Putamen (tissue), 1 donor: Measurements from ENCODE around the gene KIAA1549.
"Not testable (repeated sequence)": the region's sequence is repeated elsewhere in the genome, so short reads cannot be mapped to it uniquely, and the experiment has no call there.

ENCODE experiments used
- DNase-seq: peaks from one replicate; pipeline ENCODE4 v3.0.0-alpha.2; 2016; ENCODE audit warnings: low spot score

Gene KIAA1549

DNA sequence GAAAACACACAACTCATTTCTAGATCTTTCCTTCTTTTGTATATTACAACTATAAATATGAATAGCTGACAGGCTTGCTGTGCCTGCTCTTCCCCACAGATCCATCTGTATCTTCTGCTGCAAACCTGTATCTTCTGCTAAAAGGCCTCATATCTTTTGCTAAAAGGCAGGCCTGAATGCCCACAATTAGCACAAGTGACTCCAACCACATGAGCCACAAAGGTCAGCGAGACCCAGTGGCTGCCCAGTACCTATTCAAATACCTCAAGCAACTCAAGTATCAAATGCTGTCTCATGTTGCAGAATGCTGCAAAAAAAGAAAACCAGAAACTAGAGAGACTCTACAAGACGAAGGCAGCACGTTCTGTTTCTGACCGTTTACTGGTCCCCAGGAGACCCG, 128.7 kb downstream of the KIAA1549 start:
- no peak for DNase-seq

DNA sequence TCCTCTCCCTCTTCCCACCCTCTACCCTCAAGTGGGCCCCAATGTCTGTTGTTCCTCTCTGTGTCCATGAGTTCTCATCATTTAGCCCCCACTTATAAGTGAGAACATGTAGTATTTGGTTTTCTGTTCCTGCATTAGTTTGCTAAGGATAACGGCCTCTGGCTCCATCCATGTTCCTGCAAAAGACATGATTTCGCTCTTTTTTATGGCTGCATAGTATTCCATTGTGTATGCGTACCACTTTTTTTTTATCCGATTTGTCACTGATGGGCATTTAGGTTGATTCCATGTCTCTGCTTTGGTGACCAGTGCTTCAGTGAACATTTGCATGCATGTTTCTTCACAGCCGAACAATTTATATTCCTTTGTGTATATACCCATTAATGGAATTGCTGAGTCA, 131.5 kb downstream of the KIAA1549 start:
- no peak for DNase-seq

DNA sequence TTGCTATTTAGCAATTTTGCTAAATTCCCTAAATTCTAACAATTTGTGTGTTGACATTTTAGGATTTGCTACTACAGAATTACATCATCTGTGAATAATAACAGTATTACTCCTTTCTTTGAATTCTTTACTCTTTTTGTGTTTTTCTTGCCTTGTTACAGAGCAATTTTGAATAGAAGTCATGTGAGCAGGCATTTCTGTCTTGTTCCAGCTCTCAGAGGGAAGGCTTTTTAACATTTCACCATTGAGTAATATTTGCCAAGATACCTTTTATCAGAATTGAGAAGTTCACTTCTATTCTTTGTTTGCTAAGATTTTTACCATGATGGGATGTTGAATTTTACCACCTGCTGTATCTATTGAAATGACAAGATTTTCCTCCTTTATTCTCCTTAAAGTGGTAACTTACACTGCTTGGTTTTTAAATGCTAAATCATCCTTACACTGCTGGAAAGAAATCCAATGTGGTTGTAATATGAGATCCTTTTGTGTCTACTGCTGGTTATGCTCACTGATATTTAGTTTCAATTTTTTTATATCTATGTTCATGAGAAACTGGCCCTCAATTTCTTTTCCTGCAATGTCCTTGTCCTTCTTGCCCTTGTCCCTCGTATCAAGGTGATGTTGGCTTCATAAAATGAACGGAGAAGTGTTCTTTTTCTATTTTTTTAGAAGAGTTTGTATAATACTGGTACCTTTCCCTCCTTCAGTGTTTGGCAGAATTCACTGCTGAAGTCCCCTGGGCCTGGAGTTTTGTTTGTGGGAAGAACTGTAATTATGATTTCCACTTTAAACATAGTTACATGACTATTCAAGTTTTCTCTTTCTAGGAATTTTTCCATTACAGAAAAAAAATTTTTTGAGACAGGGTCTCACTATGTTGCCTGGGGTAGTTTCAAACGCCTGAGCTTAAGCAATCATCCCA, 132.9 kb downstream of the KIAA1549 start:
- no peak for DNase-seq

DNA sequence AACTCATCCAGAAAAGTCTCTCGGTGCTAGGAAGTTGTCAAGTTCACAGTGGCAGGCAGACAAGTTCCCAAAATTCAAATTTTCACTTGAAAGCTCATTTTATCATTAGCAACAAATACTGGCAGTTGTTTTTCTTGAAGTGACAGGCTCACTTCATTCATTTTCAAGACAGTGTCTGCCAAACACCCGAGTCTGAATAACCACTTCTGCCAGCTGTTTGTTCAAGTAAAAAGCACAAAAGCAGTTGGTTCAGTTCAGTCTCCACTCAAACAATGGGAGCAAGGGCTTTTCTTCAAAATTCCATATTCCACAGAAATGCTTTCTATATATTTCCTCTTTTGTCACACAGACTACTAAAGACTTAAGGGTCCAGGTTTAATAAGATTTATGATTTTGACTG, 135.5 kb downstream of the KIAA1549 start:
- DNase-seq, result no peak

DNA sequence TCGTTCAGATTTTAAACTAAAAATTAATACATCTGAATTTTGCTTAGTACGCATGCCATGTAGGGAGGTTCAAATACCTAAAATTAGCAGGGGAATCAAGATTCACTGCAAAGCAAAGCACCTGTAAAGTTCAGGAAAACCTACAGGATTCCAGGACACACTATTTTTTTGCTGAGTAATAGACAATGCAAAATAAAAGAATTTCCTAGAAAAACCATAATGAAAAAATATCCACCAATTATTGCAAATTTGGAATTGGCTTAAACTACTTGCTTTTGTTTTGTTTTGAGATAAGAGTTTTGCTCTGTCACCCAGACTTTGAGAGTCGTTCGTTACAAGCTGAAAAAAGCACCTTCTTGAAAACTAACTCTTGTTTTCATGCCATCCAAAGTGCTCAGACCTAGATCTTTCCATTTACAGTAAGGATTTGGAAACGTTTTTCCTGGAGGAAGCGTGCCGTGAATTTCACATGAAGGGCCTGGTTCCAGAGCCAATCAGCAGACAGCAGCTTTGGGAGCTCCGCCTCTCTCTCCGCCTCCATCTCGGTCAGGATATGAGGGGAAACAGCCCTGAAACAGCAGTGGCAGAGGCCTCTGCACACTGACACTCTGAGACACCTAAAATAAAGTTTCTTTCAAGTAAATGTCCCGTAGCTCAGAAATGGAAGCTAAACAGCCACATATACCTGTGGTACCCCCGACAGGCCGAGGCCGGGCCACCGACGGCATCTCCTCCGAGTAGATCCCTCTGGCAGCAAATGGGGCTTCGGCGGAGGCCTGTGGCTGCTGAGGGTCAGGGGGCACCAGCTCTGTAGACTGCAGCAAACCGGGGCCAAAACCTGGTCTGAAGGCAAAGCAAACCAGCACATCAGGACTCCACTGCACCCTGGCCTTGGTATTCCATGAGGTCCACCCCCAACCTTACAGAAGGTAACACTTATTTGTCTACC, 137.3 kb downstream of the KIAA1549 start:
- no peak for DNase-seq

DNA sequence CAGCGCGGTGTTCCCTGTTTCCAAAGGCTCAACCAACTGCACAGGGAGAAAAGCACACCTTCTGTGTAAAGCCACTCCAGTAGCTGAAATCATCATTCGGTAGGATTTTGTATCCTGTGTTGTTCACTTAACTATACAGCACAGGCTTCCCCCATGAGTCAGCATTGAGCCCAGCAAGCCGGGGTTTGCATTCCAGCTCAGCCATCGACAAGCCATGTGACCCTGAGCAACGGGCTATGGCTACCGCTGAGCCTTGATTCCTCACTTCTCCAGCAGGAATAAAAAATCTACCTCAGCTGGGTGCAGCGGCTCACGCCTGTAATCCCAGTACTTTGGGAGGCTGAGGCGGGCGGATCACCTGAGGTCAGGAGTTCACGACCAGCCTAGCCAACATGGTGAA, 139.1 kb downstream of the KIAA1549 start:
- no peak for DNase-seq

DNA sequence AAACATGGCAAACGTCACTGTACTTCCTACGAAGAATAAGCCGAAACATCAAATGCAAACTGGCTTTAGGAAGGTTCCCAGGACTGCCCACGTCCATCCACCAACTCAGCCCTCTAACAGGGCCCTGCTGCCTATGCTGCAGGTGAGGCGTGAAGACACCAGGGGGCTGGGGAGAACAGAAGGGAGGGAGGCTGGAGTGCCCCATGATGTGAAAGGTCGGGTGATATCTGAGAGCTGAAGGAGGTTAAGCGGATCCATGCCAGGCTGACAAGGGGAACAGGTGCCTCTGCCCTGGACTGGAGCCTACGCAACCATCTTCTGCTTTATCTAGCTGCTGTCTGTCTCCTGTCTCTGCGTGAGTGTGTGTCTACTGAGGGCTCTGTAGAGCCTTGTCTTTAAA, 143.0 kb downstream of the KIAA1549 start:
- no peak for DNase-seq

DNA sequence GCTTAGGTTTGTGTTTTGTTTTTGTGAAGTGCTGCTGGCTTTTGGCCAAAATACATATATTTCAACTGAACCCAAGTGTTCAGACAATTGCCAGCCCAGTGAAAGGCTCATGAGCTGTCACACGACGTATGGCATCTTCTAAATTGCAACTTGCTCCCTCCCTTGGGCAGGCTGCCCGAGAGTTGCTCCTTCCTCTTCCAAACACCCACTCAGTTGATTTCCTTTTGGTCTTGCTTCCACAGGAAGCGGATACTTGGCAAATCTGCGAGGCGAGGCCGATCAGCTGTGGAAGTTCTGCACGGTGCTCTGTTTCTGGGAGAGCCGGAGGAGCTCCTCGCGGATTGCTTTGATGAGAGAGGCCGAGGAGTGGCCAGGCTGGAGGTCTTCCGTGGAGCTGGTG, 143.6 kb downstream of the KIAA1549 start:
- DNase-seq, result no peak

DNA sequence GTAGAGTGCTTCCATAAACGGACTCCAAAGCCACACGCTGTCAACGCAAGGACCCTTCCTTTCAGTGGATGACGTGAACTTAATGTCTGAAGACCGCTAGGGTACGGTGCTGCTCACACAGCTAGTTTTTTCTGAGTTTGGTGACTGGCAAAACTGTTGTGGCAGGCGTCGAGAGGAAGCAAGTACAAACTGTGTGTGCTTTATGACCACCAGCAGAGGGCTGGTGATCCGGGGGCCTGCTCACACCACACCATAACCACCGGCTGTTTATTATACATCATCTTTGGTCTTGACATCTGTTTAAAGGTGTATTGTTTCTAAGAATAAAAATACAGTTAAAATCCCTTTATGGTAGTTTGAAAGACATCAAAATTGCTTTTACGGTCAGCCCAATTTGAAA, 146.1 kb downstream of the KIAA1549 start:
- no peak for DNase-seq

DNA sequence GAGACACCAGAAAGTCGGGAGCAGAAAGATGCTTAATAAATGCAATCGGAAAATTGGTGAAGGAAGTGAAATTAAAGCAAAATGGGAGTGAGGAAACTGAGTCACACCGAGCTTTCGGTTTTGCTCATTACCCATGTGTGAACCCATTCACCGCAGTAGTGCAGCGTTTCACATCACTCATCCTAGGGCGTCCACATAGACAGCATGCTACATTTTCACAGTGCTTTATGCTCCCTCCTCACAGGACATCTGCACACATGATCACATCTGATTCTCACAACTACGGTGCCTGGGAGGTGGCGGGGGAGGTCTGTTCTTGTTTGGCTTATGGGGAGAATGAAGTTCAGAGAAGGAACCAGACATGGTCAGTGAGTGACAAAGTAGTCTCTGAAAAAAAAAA, 146.6 kb downstream of the KIAA1549 start:
- DNase-seq, result no peak

DNA sequence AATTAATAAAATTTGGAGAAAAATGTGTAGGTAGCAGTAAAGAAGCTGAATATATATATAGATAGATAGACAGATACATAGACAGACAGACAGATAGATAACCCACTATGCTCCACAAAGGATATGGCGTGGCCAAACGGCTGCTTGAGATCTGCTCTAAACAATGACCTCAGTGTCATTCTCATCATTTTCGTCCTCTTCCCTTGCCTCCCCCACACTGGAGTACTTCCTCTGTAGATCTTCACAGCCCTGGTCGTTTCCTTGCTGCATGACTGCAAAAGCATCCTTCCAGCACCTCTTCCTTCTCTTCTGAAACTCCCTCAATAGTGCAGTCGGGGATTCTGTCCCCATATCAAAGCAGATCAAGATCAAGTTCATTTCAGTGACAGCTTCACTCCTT, 147.6 kb downstream of the KIAA1549 start:
- DNase-seq, result no peak

DNA sequence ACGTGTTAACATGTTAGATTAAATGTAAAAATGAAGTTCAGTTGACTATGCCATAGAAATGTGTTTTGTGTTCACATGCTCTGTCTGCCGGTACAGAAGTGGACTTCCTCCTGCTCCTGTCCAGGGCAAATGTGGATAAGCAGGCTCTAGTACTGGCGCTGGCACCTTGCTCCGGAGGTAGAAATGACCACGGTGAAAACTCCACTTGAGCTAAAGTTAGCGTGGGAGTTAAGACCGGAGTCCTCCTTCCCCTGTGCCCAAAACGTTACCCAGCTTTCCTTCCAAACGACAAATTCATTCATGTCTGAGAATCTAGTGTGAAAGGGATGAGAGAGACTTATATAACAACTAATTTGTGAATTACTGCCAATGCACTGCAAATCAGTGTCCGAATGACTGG, 148.2 kb downstream of the KIAA1549 start:
- no peak for DNase-seq

DNA sequence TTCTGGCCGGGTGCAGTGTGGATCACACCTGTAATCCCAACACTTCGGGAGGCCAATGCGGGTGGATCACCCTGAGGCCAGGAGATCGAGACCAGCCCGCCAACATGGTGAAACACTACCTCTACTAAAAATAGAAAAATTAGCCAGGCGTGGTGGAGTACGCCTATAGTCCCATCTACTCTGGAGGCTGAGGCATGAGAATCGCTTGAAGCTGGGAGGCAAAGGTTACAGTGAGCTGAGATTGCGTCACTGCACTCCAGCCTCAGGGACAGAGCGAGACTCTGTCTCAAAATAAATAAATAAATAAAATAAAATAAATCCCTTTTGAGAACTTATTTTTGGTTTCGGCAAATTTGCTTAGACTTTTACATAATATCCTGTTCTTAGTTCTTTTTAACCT, 151.9 kb downstream of the KIAA1549 start:
- no peak for DNase-seq

DNA sequence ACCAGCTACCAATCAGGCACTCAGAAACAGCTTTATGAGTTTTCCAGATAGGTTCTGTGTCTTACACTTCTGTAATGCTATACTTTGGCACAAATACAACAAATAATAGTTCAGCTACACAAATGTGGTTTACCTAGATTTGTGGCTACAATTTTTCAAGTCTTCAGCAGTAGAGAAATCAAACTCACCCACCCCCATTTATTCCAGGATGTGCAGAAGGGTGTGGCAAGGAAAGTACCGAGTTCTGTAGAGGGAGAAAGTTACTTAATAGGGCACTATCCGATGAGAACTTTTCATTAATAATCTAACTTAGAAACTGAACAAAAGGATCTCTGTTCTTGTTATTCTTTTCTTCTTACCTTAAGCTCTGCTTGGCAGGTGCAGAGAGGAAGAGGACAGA, 152.9 kb downstream of the KIAA1549 start:
- no peak for DNase-seq

DNA sequence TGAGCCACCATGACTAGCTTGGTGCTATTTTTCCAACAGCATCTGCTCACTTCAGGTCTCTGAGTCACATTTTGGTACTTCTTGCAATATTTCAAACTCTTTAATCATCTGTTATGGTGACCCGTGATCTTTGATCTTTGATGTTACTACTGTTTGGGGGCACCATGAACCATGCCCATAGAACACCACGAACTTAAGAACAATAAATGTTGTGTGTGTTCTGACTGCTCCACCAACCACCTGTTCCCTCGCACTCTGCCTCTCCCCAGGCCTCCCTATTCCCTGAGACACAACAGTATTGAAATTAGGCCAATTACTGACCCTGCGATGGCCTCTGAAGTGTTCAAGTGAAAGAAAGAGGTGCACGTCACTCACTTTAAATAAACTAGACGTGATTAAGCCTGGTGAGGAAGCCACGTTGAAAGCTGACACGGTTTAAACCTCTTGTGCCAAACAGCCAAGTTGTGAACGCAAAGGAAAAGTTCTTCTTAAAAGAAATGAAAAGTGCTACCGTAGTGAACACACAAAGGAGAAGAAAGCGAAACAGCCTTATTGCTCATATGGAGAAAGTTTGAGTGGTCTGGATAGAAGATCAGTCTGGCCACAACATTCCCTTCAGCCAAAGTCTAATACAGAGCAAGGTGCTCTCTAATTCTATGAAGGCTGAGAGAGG, 156.0 kb downstream of the KIAA1549 start:
- no peak for DNase-seq

DNA sequence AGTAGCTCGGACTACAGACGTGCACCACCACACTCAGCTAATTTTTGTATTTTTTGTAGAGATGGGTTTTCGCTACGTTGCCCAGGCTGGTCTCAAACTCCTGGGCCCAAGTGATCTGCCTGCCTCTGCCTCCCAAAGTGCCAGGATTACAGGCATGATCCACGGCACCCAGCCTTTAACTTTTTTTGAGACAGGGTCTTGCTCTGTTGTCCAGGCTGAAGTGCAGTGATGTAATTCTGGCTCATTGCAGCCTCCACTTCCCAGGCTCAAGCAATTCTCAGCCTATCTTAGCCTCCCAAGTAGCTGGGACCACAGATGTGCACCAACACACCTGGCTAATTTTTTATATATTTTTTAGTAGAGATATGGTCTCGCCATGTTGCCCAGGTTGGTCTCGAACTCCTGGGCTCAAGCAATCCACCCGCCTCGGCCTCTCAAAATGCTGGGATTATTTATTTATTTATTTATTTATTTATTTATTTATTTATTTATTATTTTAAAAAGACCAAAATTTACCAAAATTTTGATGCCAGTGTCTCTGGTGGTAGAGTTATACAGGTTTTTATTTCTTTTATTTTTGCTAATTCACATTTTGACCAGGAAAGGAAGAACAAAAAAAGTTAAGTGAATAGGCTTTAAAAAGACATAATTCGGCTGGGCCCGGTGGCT, 158.2 kb downstream of the KIAA1549 start:
- no peak for DNase-seq

DNA sequence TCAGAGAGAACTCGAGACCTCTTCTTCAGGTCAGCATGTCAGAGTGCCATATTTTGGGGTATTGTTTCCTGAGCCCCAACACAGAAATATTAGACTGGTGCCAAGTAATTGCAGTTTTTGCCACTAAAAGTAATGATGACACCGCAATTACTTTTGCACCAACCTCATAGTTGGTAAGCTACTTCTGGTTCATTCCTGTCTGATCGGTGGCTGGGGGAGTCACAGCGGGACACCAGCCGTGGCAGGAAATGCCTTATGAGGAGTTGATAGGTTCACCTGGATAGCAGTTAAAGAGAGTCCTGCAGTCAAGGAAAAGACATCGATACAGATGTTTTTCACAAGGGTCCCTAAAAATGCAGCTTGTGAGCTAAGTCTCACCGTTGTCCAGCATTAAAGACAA, 159.3 kb downstream of the KIAA1549 start:
- no peak for DNase-seq

DNA sequence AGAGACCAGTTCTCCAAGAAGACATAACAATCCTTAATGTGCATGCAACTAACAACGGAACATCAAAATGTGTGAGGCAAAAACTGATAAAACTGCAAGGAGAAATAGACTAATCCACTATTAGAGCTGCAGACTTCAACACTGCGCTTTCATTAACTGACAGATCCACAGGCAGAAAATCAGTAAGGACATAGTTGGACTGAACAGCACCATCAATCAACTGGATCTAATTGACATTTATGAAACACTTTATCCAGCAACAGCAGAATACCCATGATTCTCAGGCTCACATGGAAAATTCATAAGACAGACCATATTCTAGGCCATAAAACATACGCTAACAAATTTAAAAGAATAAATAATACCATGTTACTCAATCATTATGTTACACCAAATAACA, 161.6 kb downstream of the KIAA1549 start:
- no peak for DNase-seq

DNA sequence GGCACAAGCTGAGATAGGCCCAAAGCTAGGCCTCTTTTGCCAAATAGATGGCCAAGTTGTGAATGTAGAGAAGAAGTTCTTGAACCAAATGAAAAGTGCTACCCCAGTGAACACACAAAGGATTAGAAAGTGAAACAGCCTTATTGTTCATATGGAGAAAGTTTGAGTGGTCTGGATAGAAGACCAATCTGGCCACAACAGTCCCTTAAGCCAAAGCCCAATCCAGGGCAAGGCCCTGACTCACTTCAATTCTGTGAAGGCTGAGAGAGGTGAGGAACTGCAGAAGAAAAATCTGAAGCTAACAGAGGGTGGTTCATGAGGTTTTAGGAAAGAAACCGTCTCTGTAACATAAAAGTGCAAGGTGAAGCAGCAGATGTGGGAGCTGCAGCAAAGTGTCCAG, 164.5 kb downstream of the KIAA1549 start:
- no peak for DNase-seq

DNA sequence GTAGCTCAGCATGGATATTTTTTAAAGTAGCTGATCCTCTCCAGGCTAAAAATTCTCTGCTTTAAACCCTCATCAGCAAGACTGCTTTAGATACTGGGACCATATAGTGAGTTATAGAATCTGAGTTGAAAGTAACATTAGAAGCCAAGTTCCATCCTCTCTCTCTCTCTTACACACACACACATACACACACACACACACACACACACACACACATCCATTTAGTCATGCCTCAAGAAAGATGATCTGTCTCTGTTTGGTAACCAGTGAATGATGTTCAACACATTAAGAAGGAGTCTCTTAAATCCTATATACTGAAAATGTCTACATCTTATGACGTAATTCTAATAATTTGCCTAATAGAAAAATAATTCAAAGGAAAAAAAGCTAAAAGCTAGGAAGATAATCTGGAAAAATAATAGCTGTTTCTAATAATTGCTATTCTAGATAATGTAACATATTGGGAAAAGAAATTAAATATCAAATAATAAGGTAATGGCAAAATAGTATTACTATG, 166.3 kb downstream of the KIAA1549 start:
- DNase-seq, result no peak

DNA sequence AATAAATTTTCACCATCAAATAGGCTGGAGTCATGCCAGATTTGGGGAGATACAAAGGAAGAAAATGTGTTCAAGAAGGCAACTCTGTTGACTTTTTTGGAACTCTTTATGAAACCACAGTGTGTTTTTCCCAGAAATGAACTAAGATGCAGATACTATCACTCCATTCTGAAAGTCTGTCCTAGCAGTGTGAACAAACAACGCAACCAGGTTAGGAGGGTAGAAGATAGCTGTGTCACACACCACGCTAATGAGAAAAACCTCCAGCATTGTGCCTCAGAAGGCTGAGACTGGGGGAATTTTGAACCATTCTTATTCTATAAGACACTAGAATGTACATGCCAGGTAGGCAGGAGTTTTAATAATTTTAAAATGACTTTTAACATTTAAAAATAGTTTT, 167.2 kb downstream of the KIAA1549 start:
- DNase-seq, result no peak

DNA sequence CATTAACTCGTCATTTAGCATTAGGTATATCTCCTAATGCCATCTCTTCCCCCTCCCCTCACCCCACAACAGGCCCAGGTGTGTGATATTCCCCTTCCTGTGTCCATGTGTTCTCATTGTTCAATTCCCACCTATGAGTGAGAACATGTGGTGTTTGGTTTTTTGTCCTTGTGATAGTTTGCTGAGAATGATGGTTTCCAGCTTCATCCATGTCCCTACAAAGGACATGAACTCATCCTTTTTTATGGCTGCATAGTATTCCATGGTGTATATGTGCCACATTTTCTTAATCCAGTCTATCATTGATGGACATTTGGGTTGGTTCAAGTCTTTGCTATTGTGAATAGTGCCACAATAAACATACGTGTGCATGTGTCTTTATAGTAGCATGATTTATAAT, 169.9 kb downstream of the KIAA1549 start:
- not testable (repeated sequence) for DNase-seq
